Left ventricle myocardium inferior (tissue), 1 donor: ENCODE results near the gene TJP3. TPM values are rescaled to one million over a fixed set of nuclear protein-coding genes. Genes with fewer than 3 reads are reported as not detected.

Experiments
- DNase-seq: peaks from one replicate; pipeline ENCODE4 v3.0.0-alpha.2; 2020
- H3K27ac ChIP-seq: fragments of 200-600 bp; replicated peaks from 2 replicates; pipeline ENCODE4 v1.8.0; 2021
- H3K27me3 ChIP-seq: fragments of 200-600 bp; 2 replicates; pipeline ENCODE4 v1.8.0; 2021; ENCODE audit warnings: low read depth
- H3K36me3 ChIP-seq: fragments of 200-600 bp; 2 replicates; pipeline ENCODE4 v1.8.0; 2021
- H3K4me1 ChIP-seq: fragments of 200-600 bp; 2 replicates; pipeline ENCODE4 v1.8.0; 2021
- H3K4me3 ChIP-seq: fragments of 200-600 bp; 2 replicates; pipeline ENCODE4 v1.8.0; 2021; ENCODE audit warnings: mild to moderate bottlenecking, moderate library complexity
- H3K9me3 ChIP-seq: fragments of 200-600 bp; replicated peaks from 2 replicates; pipeline ENCODE4 v1.8.0; 2021
- intact Hi-C: fragments of 100-400 bp; cut with micrococcal nuclease; formaldehyde crosslinking; loops from one replicate; pipeline ENCODE4 v1.11.0; 2022
- total RNA-seq: library from RNA; stranded (reverse); fragmentation: NEBNext Ultra II Directional; extraction: Animal tissue kit (Norgen Biotek cat#: 25700); gene quantifications from one replicate; pipeline ENCODE4 v1.2.1, GENCODE V29; 2021
- TF ChIP-seq, protein P1 (sequence below): fragments of 200-600 bp; IDR thresholded peaks from 2 replicates; pipeline ENCODE4 v1.8.0; 2021; ENCODE audit warnings: antibody characterized with exemption, mild to moderate bottlenecking, borderline replicate concordance
- donor health status: DM: no; HTN: yes; CAD: no; lungs with severe emphysema.

Gene TJP3
- total RNA-seq, 1 donor from 2014 or later = not detected

DNA sequence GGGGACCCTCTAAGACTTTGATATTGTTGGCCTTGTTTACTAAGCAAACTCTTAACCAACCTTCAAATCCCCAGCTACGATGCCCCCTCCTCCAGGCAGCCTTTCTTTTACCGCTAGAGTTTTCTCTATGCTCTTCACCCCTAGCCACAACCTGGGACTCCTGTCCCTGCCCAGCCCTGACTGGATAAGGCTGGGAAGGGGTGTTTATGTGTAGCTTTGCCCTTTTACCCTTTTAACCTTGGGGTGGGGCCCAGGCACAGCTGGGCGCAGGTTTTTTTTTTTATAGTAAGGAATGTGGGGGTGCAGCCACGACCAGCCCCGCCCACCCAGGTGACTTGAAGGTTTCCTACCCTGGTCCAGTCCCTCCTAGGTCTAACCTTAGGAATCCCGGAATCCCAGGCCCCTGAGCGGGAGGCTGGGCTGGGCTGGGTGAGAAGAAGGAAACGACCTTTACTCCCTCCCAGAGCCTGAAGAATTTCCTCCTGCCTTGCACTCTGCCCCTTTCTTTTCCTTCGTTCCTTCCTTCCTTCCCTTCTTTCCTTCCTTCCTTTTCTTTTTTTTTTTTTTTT, 12.2 kb downstream of the TJP3 start:
- Histone ChIP-seq H3K4me3 (no peak overlapping the region), H3K27me3 (peaks cover 72% of the 10 kb centered on the region), H3K9me3 (no peaks in the 10 kb centered on the region), H3K4me1 (peaks cover 25% of the 10 kb centered on the region), H3K27ac (no peak overlapping the region), H3K36me3 (no peaks in the 10 kb centered on the region)
- TF ChIP-seq, protein P1, sequence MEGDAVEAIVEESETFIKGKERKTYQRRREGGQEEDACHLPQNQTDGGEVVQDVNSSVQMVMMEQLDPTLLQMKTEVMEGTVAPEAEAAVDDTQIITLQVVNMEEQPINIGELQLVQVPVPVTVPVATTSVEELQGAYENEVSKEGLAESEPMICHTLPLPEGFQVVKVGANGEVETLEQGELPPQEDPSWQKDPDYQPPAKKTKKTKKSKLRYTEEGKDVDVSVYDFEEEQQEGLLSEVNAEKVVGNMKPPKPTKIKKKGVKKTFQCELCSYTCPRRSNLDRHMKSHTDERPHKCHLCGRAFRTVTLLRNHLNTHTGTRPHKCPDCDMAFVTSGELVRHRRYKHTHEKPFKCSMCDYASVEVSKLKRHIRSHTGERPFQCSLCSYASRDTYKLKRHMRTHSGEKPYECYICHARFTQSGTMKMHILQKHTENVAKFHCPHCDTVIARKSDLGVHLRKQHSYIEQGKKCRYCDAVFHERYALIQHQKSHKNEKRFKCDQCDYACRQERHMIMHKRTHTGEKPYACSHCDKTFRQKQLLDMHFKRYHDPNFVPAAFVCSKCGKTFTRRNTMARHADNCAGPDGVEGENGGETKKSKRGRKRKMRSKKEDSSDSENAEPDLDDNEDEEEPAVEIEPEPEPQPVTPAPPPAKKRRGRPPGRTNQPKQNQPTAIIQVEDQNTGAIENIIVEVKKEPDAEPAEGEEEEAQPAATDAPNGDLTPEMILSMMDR = no peak
- no peak for DNase-seq
- intact Hi-C loops = no loop called here

DNA sequence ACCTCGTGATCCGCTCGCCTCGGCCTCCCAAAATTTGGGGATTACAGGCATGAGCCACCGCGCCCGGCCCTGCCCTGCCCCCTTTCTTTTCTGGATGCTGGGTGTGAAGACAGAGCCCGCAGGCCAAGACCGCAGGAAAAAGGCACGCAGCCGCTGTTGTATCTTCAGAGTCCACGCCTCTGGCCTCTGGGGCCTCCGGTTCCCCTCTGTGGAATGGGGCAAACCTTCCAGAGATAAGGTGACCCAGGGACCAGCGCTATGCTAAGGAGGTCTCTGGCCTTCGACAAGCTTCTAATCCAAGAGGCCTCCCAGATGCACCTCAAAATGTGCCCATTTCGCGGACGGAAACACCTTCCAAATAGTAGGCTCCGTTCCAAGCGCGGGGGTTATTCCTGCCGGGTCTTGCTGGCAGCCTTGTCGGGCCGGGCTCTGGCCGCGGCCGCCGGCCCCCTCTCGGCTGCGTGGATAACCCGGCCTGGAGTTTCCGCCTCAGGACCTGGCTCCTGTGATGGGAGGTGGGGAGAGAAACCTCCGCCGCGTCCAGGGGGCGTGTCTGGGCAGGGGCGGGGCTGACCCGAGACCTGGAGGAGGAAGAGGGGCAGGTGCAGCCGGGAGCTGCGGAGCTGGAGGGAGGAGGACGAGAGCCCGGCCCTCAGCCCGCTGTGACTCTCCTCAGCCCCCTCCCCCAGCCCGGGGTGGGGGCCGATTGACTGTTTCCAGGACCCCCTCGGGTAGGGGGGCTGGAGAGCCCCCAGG, 13.1 kb downstream of the TJP3 start:
- Histone ChIP-seq H3K36me3 (no peaks in the 10 kb centered on the region), H3K4me3 (peak overlapping the region; percentile 32), H3K27me3 (peaks cover 81% of the 10 kb centered on the region), H3K27ac (no peak overlapping the region), H3K4me1 (peaks cover 25% of the 10 kb centered on the region), H3K9me3 (no peaks in the 10 kb centered on the region)
- TF ChIP-seq, protein P1 = no peak
- DNase-seq = peak; percentile 66
- intact Hi-C loops = no loop called here

DNA sequence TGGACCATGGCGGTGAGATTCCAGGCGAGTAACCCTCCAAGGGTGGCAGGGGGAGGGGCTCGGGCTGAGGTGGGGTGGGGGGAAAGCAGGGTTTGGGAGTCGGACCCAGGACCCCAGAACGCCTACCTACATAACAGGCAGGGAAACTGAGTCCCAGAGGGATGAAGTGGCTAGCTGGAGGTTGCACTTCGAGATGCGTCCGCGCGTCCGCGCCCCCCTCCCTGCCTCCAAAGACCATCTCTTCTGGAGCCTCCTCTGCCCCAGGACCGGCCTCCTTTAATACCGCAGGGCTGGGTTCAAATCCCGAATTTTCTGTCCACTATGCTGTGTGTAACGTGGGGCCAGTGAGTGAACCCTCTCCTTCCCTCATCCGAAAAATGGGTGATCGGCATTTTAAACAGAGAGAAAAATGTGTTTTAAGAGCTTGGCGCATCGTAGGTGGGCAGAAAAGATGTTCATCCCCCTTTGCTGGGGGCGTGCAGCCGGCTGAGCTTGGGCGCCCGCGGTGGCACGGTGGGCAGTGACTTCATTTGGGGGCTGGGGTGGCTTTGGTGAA, 13.8 kb downstream of the TJP3 start:
- Histone ChIP-seq H3K4me3 (peak overlapping the region; percentile 32), H3K9me3 (no peaks in the 10 kb centered on the region), H3K27me3 (peaks cover 82% of the 10 kb centered on the region), H3K4me1 (peaks cover 25% of the 10 kb centered on the region), H3K27ac (no peak overlapping the region), H3K36me3 (no peaks in the 10 kb centered on the region)
- intact Hi-C loops = no loop called here
- TF ChIP-seq, protein P1 = no peak
- no peak for DNase-seq

DNA sequence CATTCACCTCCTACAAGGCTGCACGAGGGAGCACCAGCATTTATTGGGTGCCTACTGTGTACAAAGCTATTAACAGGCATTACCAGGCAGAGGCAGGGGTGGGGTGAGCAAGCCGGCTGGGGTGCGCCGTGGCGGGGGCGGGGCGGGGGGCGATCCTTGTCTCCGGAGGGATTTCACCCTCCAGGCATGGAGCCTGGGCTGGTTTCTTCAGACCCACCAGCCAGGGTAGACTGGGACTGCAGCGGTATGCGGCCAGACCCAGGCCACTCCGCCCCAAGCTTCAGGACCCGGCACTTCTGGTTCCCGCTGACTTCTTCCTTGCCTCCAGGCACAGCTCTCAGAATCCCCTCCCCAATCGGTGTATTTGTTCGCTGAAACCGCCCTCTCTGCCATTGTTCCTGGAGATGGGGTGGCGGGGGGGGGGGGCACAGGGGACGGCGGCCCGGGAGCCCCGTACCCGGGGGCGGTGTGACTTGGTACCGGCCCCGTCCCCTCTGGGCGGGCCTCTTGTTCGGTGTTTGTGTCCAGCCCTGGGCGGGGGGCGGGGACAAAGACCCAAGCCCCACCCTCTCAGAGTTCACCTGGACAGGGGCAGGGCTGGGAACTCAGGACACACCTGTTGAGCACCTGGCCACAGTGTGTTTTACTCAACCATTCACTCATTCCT, 14.4 kb downstream of the TJP3 start:
- Histone ChIP-seq H3K4me3 (no peak overlapping the region), H3K36me3 (no peaks in the 10 kb centered on the region), H3K9me3 (no peaks in the 10 kb centered on the region), H3K27ac (no peak overlapping the region), H3K27me3 (peaks cover 82% of the 10 kb centered on the region), H3K4me1 (peaks cover 25% of the 10 kb centered on the region)
- TF ChIP-seq, protein P1 = no peak
- no peak for DNase-seq
- intact Hi-C loops = no loop called here

DNA sequence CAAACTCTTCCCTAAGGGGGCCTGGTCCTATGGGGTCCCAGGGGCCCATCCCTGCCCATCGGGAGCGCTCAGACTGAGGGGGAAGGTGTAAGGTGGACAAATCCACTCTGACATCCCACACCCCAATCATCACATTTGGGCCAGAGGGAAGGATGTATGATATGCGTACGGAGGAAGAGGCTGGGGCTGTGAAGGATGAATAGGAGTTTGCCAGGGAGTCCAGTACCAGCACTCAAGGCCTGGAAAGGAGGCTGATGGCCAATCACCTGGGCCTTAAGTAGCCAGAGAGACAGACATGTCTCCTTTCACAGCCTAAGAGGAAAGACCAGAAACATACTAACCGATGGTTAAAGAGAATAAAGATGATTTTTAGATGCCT, 14.9 kb downstream of the TJP3 start:
- H3K36me3 ChIP-seq = no peaks in the 10 kb centered on the region
- H3K9me3 ChIP-seq = no peaks in the 10 kb centered on the region
- TF ChIP-seq, protein P1 = no peak
- peaks cover 82% of the 10 kb centered on the region for H3K27me3 ChIP-seq
- peaks cover 25% of the 10 kb centered on the region for H3K4me1 ChIP-seq
- intact Hi-C loops = no loop called here
- no peak overlapping the region for H3K4me3 ChIP-seq
- H3K27ac ChIP-seq = no peak overlapping the region
- no peak for DNase-seq
